K562 (cell line): ENCODE measurements around the gene LMAN2. TPM values are rescaled to one million over a fixed set of nuclear protein-coding genes. Genes with fewer than 3 reads are reported as not detected.

Source experiments
- ARID1B ChIP-seq: fragments of 450-650 bp; IDR thresholded peaks from 2 replicates; pipeline ENCODE4 v1.6.1; 2016; ENCODE audit warnings: antibody characterized with exemption, mild to moderate bottlenecking, inconsistent platforms
- CTCFL ChIP-seq: IDR thresholded peaks from 2 replicates; pipeline ENCODE4 v1.6.1; 2011; ENCODE audit warnings: borderline replicate concordance, low read depth, mild to moderate bottlenecking, moderate library complexity, low read length; ENCODE audit not compliant: insufficient read depth, poor library complexity, severe bottlenecking
- ERF ChIP-seq: fragments of 450-650 bp; formaldehyde crosslinking; IDR thresholded peaks from 2 replicates; pipeline ENCODE4 v1.4.0; 2020; ENCODE audit warnings: mild to moderate bottlenecking, mixed read lengths
- HINFP ChIP-seq: fragments of 450-650 bp; conservative IDR thresholded peaks from 2 replicates; pipeline ENCODE4 v1.6.1; 2016; ENCODE audit warnings: missing genetic modification characterization, low read depth, mild to moderate bottlenecking, control low read depth, missing compliant biosample characterization
- HNRNPH1 ChIP-seq: fragments of 200-400 bp; formaldehyde crosslinking; optimal IDR thresholded peaks from 2 replicates; pipeline ENCODE3; 2017; ENCODE audit warnings: low read depth, mild to moderate bottlenecking, low read length, moderate library complexity
- L3MBTL2 ChIP-seq: fragments of 450-650 bp; IDR thresholded peaks from 2 replicates; pipeline ENCODE4 v1.6.1; 2016; ENCODE audit warnings: mild to moderate bottlenecking, moderate library complexity
- MTF1 ChIP-seq: fragments of 250-450 bp; sonication (Bioruptor Pico); IDR thresholded peaks from 2 replicates; pipeline ENCODE4 v1.9.0; 2021; ENCODE audit warnings: moderate library complexity, mild to moderate bottlenecking, inconsistent platforms, borderline replicate concordance
- NFIX ChIP-seq: fragments of 250-450 bp; sonication (Bioruptor Pico); IDR thresholded peaks from 2 replicates; pipeline ENCODE4 v1.4.0; 2020; ENCODE audit warnings: low read depth, mild to moderate bottlenecking, moderate library complexity
- NONO ChIP-seq, 2 experiments: fragments of 200-400 bp in 1 of 2; fragments of 450-650 bp in 1 of 2; formaldehyde crosslinking in 1 of 2; IDR thresholded peaks; 2 replicates each; pipeline ENCODE4 v1.6.1; 2017; ENCODE audit warnings: low read depth in 2 of 2, mild to moderate bottlenecking in 2 of 2, moderate library complexity in 2 of 2, low read length in 1 of 2
- TCFL5 ChIP-seq: fragments of 250-450 bp; sonication (Bioruptor Pico); conservative IDR thresholded peaks from 2 replicates; pipeline ENCODE4 v1.6.1; 2021; ENCODE audit warnings: mild to moderate bottlenecking, moderate library complexity, matching md5 sums
- THAP12 ChIP-seq: fragments of 250-450 bp; sonication (Bioruptor Pico); IDR thresholded peaks from 2 replicates; pipeline ENCODE4 v1.9.0; 2021; ENCODE audit warnings: mild to moderate bottlenecking, inconsistent platforms
- TSHZ1 ChIP-seq: fragments of 250-450 bp; sonication (Bioruptor Pico); IDR thresholded peaks from 2 replicates; pipeline ENCODE4 v1.4.0; 2020; ENCODE audit warnings: mild to moderate bottlenecking, moderate library complexity
- ZNF253 ChIP-seq: fragments of 250-450 bp; sonication (Bioruptor Pico); conservative IDR thresholded peaks from 2 replicates; pipeline ENCODE4 v1.6.1; 2021; ENCODE audit warnings: mild to moderate bottlenecking
- ZNF280B ChIP-seq: fragments of 250-450 bp; sonication (Bioruptor Pico); IDR thresholded peaks from 2 replicates; pipeline ENCODE4 v1.5.1; 2021; ENCODE audit warnings: mild to moderate bottlenecking
- ZNF3 ChIP-seq: fragments of 250-450 bp; sonication (Bioruptor Pico); IDR thresholded peaks from 2 replicates; pipeline ENCODE4 v1.5.0; 2021; ENCODE audit warnings: mild to moderate bottlenecking, moderate library complexity
- polyA plus RNA-seq, 8 experiments: library from polyadenylated mRNA; depleted of rRNA in 4 of 8; stranded (reverse) in 5 of 8; unstranded in 3 of 8; fragments of >200 nt; fragmentation: Nextera tagmentation in 2 of 8; fragmentation: Illumina TruSeq in 1 of 8; extraction: Ambion mirVana in 2 of 8; extraction: Trizol in 1 of 8; gene quantifications; 2 replicates each; pipeline versions ENCODE4 v1.2.1 to v1.2.3, GENCODE V29; 2011 to 2014; ENCODE audit warnings: inconsistent platforms in 1 of 8, missing spikeins in 1 of 8
- total RNA-seq, 7 experiments: library from RNA; depleted of rRNA in 6 of 7; stranded (reverse); fragments of >200 nt in 6 of 7; fragmentation: Illumina TruSeq in 2 of 7; extraction: Trizol in 2 of 7; gene quantifications; 2 replicates each; pipeline versions ENCODE4 v1.2.1 to v1.2.3, GENCODE V29; 2011 to 2021; ENCODE audit warnings: low replicate concordance in 1 of 7

LMAN2 gene
- total and polyA plus RNA-seq, 9 of the 15 experiments (the other 6 are each of a cell fraction or from before 2014, with no cell fraction given): 2.7 to 254 (median 136) TPM

- TF ChIP-seq TSHZ1 (CRISPR knock-in tag) (no peak), NONO (IDR thresholded peaks at IDR 0.05; ENCODE audit: low read depth in 2 of 2, low read length in 1 of 2) (no peak), NFIX (CRISPR knock-in tag) (no peak), ARID1B (no peak), THAP12 (no peak), ZNF280B (no peak), HNRNPH1 (no peak), HINFP (tag) (no peak), ZNF253 (CRISPR knock-in tag) (no peak), TCFL5 (CRISPR knock-in tag) (no peak), ERF (CRISPR knock-in tag) (no peak), L3MBTL2 (peak; percentile 94), ZNF3 (CRISPR knock-in tag) (no peak), CTCFL (no peak), MTF1 (CRISPR knock-in tag) (no peak)
Observed at GRCh38 chr5:177311723-177312648, 39.5 kb downstream of the LMAN2 start, which contains the start of gene MXD3 (continued).
